BLaER1 (cell line): ENCODE measurements around the gene GRAMD1B.
"Not testable (repeated sequence)": the region's sequence is repeated elsewhere in the genome, so short reads cannot be mapped to it uniquely, and the experiment has no call there.

ENCODE experiments used
- H3K27ac ChIP-seq: shearing (Covaris generic); formaldehyde crosslinking; 2 replicates; pipeline ENCODE4 v1.8.1; 2022
- H3K27me3 ChIP-seq: shearing (Covaris generic); formaldehyde crosslinking; 2 replicates; pipeline ENCODE4 v1.8.1; 2022
- H3K36me3 ChIP-seq: shearing (Covaris generic); formaldehyde crosslinking; 2 replicates; pipeline ENCODE4 v1.8.1; 2022
- H3K4me1 ChIP-seq: shearing (Covaris generic); formaldehyde crosslinking; 2 replicates; pipeline ENCODE4 v1.8.1; 2022
- H3K4me2 ChIP-seq: shearing (Covaris generic); formaldehyde crosslinking; 2 replicates; pipeline ENCODE4 v1.8.1; 2022
- H3K4me3 ChIP-seq: shearing (Covaris generic); formaldehyde crosslinking; 2 replicates; pipeline ENCODE4 v1.8.1; 2022
- H3K9ac ChIP-seq: shearing (Covaris generic); formaldehyde crosslinking; 2 replicates; pipeline ENCODE4 v1.8.1; 2022
- H3K9me3 ChIP-seq: shearing (Covaris generic); formaldehyde crosslinking; 2 replicates; pipeline ENCODE4 v1.8.1; 2022
- H4K20me1 ChIP-seq: shearing (Covaris generic); formaldehyde crosslinking; 2 replicates; pipeline ENCODE4 v1.8.1; 2022
- Cebpa-rat ChIP-seq: shearing (Covaris generic); IDR thresholded peaks from 2 replicates; pipeline ENCODE4 v1.8.1; 2022

The GRAMD1B gene

GRCh38 chr11:123570939-123571580, 141.0 kb downstream of the GRAMD1B start:
- Histone ChIP-seq H3K4me2 (no peak overlapping the region), H3K27me3 (no peaks in the 10 kb centered on the region), H3K27ac (no peak overlapping the region), H3K4me3 (no peak overlapping the region), H3K4me1 (peaks cover 18% of the 10 kb centered on the region), H3K36me3 (no peaks in the 10 kb centered on the region), H3K9ac (no peak overlapping the region), H4K20me1 (peaks cover 81% of the 10 kb centered on the region), H3K9me3 (no peaks in the 10 kb centered on the region)
- TF ChIP-seq Cebpa-rat, result no peak

GRCh38 chr11:123572791-123573190, 142.7 kb downstream of the GRAMD1B start:
- H3K27ac ChIP-seq, H3K9ac ChIP-seq: not testable (repeated sequence)

DNA sequence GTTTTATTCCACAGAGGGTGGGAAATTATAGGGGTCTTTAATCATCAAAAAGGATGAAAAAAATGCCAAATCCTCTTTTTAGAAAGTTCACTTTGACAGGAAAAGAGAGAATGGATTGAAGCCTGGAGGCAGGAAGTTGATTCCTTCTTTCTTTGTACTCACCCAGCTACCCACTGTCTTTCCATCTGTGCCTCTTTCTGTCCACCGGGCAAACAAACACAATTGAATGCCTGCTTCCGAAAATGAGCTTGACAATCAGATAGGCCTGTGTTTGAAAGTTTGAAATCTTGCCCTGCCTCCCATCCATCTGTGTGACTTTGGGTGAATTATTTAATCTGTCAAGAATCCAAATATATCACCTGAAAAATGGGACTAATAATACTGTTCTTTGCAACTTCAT, 143.2 kb downstream of the GRAMD1B start:
- H3K27me3 ChIP-seq, result no peaks in the 10 kb centered on the region
- peaks cover 87% of the 10 kb centered on the region for H4K20me1 ChIP-seq
- no peak overlapping the region for H3K9ac ChIP-seq
- H3K36me3 ChIP-seq, result peaks cover 12% of the 10 kb centered on the region; the same call in 1 of the 2 replicates
- H3K4me2 ChIP-seq, result no peak overlapping the region
- no peaks in the 10 kb centered on the region for H3K9me3 ChIP-seq
- no peak overlapping the region for H3K4me3 ChIP-seq
- peaks cover 38% of the 10 kb centered on the region for H3K4me1 ChIP-seq
- no peak overlapping the region for H3K27ac ChIP-seq
- no peak for TF ChIP-seq Cebpa-rat

More at GRCh38 chr11:123572791-123573190, 142.7 kb downstream of the GRAMD1B start:
- not testable (repeated sequence) for H3K36me3 ChIP-seq, H3K27me3 ChIP-seq, H3K4me3 ChIP-seq, H3K9me3 ChIP-seq, H3K4me2 ChIP-seq
- Histone ChIP-seq H3K4me1 (peaks cover 34% of the 10 kb centered on the region), H4K20me1 (peaks cover 87% of the 10 kb centered on the region)

GRCh38 chr11:123575441-123575840, 145.4 kb downstream of the GRAMD1B start:
- H3K27ac ChIP-seq, result no peak overlapping the region
- H3K9ac ChIP-seq, result no peak overlapping the region
- no peaks in the 10 kb centered on the region for H3K27me3 ChIP-seq
- peak overlapping the region; percentile 82 for H3K4me2 ChIP-seq
- H3K36me3 ChIP-seq, result peaks cover 24% of the 10 kb centered on the region; the same call in 1 of the 2 replicates
- H3K4me3 ChIP-seq, result no peak overlapping the region
- no peaks in the 10 kb centered on the region for H3K9me3 ChIP-seq
- peaks cover 84% of the 10 kb centered on the region for H4K20me1 ChIP-seq
- TF ChIP-seq Cebpa-rat, result no peak
- H3K4me1 ChIP-seq, result peaks cover 43% of the 10 kb centered on the region

- H3K4me2 ChIP-seq, result peak overlapping the region; percentile 82
- peaks cover 49% of the 10 kb centered on the region for H3K4me1 ChIP-seq
- H3K9me3 ChIP-seq, result no peaks in the 10 kb centered on the region
- no peak overlapping the region for H3K9ac ChIP-seq
- no peak for TF ChIP-seq Cebpa-rat
- H3K36me3 ChIP-seq, result peaks cover 24% of the 10 kb centered on the region; the same call in 1 of the 2 replicates
- no peaks in the 10 kb centered on the region for H3K27me3 ChIP-seq
- H4K20me1 ChIP-seq, result peaks cover 84% of the 10 kb centered on the region
- H3K27ac ChIP-seq, result no peak overlapping the region
- H3K4me3 ChIP-seq, result 0 out of 2 replicates have a peak overlapping the region, but pooled peaks have one; percentile 10
These were observed 146.0 kb downstream of the GRAMD1B start for GRCh38 chr11:123576082-123576481.

DNA sequence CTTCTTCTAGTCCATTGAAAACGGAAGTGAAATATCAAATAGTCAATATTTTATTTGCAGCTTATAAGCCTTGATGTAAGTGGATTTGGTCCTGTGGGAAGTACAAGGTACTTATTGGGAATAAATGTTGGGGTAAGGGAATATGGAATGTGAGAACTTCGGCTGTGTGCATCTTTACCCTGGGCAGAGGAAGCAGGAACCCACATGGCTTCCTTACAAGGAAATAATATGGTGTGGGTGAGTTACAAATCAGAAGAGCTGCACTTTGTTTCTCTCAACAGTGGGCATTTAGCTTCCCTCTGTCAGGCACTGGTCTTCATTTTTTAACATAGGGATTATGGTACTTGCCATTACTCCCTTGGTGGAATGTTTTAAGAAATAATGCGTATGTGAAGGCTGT, 146.4 kb downstream of the GRAMD1B start:
- no peak overlapping the region for H3K9ac ChIP-seq
- TF ChIP-seq Cebpa-rat, result no peak
- peaks cover 84% of the 10 kb centered on the region for H4K20me1 ChIP-seq
- H3K27me3 ChIP-seq, result no peaks in the 10 kb centered on the region
- no peaks in the 10 kb centered on the region for H3K9me3 ChIP-seq
- no peak overlapping the region for H3K27ac ChIP-seq
- peaks cover 27% of the 10 kb centered on the region; the same call in 1 of the 2 replicates for H3K36me3 ChIP-seq
- no peak overlapping the region for H3K4me3 ChIP-seq
- peak overlapping the region; percentile 82 for H3K4me2 ChIP-seq
- H3K4me1 ChIP-seq, result peaks cover 49% of the 10 kb centered on the region

DNA sequence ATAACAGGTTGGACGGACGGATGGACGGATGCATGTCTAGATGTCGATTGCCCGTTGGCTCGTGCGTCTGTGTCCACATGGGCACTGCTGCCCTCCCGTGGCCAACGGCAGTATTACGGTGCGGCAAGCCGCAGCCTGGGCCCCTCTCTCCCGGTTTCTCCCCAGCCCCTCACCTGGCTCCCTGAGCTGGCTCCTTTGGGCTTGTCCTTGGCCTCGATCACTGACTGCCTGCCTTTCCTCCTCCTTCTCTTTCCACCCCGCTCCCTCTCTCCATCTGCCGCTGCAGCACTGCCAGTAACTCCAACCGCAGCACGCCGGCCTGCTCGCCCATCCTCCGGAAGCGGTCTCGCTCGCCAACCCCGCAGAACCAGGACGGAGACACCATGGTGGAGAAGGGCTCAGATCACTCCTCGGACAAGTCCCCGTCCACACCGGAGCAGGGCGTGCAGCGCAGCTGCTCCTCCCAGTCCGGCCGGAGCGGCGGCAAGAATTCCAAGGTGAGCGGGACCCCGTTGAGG, 147.1 kb downstream of the GRAMD1B start:
- Histone ChIP-seq H3K36me3 (peaks cover 33% of the 10 kb centered on the region; the same call in 1 of the 2 replicates), H3K9me3 (no peaks in the 10 kb centered on the region), H3K4me3 (no peak overlapping the region), H3K27ac (no peak overlapping the region), H3K9ac (no peak overlapping the region), H3K4me2 (peak overlapping the region; percentile 82), H3K27me3 (no peaks in the 10 kb centered on the region), H4K20me1 (peaks cover 90% of the 10 kb centered on the region), H3K4me1 (peaks cover 49% of the 10 kb centered on the region)
- TF ChIP-seq Cebpa-rat, result no peak

DNA sequence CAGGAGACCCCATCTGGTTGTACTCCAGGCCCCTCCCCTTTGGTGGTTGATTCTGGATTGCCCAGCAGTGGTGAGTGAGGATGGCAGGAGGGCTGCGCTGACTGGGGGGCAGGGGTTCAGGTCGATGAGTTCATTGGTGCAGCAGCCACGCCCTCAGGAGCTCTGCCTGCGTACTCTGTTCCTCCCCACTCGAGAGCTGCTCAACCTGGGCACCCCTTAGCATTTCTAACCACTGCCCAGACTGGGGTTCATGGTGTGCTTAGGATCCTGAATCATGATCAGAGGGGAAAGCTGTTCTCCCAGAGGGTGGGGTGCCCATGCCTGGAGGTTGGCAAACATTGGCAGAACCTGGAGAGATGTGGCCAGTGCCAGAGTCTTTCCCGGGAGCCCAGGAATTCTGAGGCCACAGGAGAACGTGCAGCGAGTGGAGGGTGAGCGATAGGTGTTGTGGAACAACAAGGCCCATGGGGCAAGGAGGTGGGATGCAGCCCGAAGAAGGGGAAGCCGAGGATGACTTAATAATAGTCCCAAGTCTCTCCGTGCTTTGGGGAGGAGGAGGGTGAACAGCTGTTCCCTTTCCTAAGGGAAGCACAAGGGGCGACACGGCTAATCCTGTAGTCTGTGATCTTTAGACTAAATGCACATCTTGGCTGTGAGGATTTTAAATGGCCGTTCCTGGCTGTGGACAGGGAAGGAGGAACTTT, 148.9 kb downstream of the GRAMD1B start:
- H3K27ac ChIP-seq, result no peak overlapping the region
- no peaks in the 10 kb centered on the region for H3K9me3 ChIP-seq
- H3K4me3 ChIP-seq, result no peak overlapping the region
- peaks cover 78% of the 10 kb centered on the region for H4K20me1 ChIP-seq
- H3K36me3 ChIP-seq, result peaks cover 36% of the 10 kb centered on the region; the same call in 1 of the 2 replicates
- H3K4me2 ChIP-seq, result no peak overlapping the region
- TF ChIP-seq Cebpa-rat, result no peak
- H3K27me3 ChIP-seq, result no peaks in the 10 kb centered on the region
- H3K4me1 ChIP-seq, result peaks cover 52% of the 10 kb centered on the region
- no peak overlapping the region for H3K9ac ChIP-seq

- Histone ChIP-seq H4K20me1 (peaks cover 73% of the 10 kb centered on the region), H3K9me3 (no peaks in the 10 kb centered on the region), H3K4me2 (no peak overlapping the region), H3K4me1 (peaks cover 54% of the 10 kb centered on the region), H3K27ac (no peak overlapping the region), H3K36me3 (peaks cover 36% of the 10 kb centered on the region; the same call in 1 of the 2 replicates), H3K4me3 (no peak overlapping the region), H3K27me3 (no peaks in the 10 kb centered on the region), H3K9ac (no peak overlapping the region)
- TF ChIP-seq Cebpa-rat, result no peak
These were observed 149.4 kb downstream of the GRAMD1B start for GRCh38 chr11:123579482-123579812.

- TF ChIP-seq Cebpa-rat, result no peak
- Histone ChIP-seq H3K36me3 (peaks cover 36% of the 10 kb centered on the region; the same call in 1 of the 2 replicates), H3K4me3 (no peak overlapping the region), H3K27me3 (no peaks in the 10 kb centered on the region), H4K20me1 (peaks cover 66% of the 10 kb centered on the region), H3K27ac (no peak overlapping the region), H3K4me2 (peak overlapping the region; percentile 44), H3K9ac (no peak overlapping the region), H3K9me3 (no peaks in the 10 kb centered on the region), H3K4me1 (peaks cover 54% of the 10 kb centered on the region)
These were observed 150.1 kb downstream of the GRAMD1B start for GRCh38 chr11:123580137-123580536.
